ENCODE data around the gene SEZ6L2.
"Not testable (repeated sequence)": the region's sequence is repeated elsewhere in the genome, so short reads cannot be mapped to it uniquely, and the experiment has no call there.

The SEZ6L2 gene

GRCh38 chr16:29849505-29849904 is 49.8 kb downstream of the SEZ6L2 start:
- DNase-seq = no peak

DNA sequence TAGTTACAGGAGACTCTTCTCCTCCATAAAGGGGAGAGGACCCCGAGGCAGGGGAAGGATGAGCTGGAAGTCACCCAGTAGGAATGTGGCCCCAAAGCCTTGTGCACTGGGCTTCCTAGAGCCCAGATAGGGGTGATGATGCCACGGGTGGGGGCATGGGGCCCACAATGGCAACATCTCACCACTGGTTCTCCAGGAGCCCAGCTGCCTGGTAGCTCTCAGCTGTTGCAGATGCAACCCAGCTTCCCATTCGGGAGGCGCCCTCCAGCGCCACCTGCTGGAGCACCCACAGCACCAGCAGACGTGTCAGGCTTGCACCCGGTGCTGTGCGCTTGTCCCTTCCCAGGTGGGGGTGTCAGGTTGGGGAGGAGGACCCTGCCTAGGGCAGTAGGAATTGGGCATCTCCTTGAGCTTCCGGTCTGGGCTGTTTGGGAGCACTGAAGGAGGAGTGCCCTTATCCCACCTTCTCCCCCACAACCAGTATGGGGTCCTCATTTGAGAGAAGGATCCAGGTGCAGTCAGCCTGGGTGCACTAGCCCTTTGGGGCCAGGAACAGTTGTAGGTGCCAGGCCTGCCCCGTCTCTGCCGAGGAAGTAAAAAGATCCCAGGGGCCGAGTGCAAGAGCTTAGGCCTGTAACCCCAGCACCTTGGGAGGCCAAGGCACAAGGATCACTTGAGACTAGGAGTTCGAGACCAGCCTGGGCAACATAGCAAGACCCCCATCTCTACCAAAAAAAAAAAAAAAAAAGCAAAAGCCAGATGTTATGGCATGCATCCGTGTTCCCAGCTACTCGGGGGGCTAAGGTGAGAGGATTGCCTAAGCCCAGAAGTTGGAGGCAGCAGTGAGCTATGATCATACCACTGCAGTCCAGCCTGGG is 50.7 kb downstream of the SEZ6L2 start:
- DNase-seq = peak; percentile 59

- DNase-seq = no peak
Measured at GRCh38 chr16:29845656-29846055, 53.7 kb downstream of the SEZ6L2 start.

DNA sequence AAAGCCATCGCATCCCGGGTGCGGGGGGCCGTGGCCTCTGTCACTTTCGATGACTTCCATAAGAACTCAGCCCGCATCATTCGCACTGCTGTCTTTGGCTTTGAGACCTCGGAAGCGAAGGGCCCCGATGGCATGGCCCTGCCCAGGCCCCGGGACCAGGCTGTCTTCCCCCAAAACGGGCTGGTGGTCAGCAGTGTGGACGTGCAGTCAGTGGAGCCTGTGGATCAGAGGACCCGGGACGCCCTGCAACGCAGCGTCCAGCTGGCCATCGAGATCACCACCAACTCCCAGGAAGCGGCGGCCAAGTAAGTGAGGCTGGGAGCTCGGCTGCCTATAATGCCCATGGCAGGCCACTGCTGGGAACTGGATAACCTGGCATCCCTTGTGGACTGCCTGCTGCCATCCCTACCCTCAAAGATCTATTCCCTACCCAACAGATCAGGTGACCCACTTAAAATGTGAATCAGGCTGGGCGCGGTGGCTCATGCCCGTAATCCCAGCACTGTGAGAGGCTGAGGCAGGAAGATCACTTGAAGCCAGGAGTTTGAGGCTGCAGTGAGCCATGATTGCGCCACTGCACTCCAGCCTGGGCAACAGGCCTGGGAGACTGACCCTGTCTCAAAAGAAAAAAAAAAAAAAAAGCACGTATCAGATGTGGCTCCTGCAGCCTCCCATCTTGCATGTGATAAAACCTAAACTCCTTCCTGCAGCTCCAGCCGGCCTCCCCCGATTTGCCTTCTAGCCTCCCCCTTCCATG is 54.6 kb downstream of the SEZ6L2 start:
- DNase-seq = no peak

DNA sequence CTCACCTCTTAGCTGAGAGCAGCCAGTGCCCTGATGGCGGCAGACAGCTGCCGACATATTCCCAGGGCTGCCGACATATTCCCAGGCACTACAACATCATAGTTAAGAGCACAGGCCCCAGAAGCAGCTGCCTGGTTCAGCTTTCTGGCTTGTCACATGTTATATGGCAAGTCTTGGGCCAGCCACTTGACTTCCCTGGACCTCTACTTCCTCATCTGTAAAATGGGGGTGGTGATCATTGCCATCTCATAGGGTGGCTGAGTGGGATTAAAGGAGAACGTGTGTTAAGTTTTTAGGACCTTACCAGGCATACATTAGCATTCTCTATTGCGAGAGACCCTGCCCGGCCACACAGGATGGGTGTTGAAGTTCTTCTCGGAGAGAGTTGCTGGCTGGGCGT is 55.4 kb downstream of the SEZ6L2 start:
- no peak for DNase-seq

GRCh38 chr16:29842732-29843346 is 56.5 kb downstream of the SEZ6L2 start:
- no peak for DNase-seq

- DNase-seq = no peak
Measured at GRCh38 chr16:29841631-29842030, 57.7 kb downstream of the SEZ6L2 start.

DNA sequence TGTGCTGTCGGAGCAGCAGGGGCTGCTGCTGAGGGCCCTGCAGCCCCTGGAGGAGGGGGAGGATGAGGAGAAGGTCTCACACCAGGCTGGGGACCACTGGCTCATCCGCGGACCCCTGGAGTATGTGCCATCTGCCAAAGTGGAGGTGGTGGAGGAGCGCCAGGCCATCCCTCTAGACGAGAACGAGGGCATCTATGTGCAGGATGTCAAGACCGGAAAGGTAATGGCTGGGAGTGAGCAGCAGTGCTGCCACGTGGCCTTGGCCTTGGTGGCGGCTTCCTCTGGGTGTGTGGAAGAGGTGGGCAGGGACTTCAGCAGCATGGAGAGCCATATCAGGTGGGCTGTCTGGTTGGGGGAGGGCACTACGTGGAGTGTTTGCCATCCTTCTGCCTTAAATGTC is 59.1 kb downstream of the SEZ6L2 start:
- no peak for DNase-seq

- DNase-seq = no peak
Measured at GRCh38 chr16:29839822-29840221, 59.5 kb downstream of the SEZ6L2 start.

GRCh38 chr16:29837841-29838240 is 61.5 kb downstream of the SEZ6L2 start:
- no peak for DNase-seq

DNA sequence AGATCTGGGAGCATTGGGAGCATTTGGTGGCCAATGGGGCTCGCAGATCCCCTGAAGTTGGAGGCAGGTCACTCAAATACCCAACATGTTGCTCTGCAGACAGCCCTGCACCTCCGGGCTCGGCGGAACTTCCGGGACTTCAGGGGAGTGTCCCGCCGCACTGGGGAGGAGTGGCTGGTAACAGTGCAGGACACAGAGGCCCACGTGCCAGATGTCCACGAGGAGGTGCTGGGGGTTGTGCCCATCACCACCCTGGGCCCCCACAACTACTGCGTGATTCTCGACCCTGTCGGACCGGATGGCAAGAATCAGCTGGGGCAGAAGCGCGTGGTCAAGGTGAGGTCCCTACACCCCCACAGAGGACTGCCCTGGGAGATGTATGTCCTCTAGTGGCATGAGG is 62.7 kb downstream of the SEZ6L2 start:
- DNase-seq = no peak

- no peak for DNase-seq
Measured at GRCh38 chr16:29835926-29836325, 63.4 kb downstream of the SEZ6L2 start.

DNA sequence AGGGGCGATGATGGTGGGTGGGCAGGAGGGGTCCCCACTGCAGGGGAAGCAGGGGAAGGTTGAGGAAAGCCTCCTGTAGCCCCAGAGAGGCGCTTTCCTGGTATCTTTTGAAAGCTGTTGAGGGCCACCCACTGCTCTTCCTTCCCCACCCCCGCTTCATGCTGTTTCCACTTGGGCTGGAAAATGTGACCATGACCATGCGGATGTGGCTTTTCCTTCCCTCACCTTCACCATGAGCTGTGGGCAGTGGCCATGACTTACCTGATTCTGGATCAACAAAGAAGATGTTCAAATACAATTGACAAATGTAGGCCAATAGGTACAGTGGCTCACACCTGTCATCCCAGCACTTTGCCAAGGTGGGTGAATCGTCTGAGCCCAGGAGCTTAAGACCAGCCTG is 65.3 kb downstream of the SEZ6L2 start:
- no peak for DNase-seq

GRCh38 chr16:29833219-29833618 is 66.1 kb downstream of the SEZ6L2 start:
- not testable (repeated sequence) for DNase-seq

- DNase-seq = no peak
Measured at GRCh38 chr16:29831490-29831889, 67.9 kb downstream of the SEZ6L2 start.

- no peak for DNase-seq
Measured at GRCh38 chr16:29830774-29831173, 68.6 kb downstream of the SEZ6L2 start.

DNA sequence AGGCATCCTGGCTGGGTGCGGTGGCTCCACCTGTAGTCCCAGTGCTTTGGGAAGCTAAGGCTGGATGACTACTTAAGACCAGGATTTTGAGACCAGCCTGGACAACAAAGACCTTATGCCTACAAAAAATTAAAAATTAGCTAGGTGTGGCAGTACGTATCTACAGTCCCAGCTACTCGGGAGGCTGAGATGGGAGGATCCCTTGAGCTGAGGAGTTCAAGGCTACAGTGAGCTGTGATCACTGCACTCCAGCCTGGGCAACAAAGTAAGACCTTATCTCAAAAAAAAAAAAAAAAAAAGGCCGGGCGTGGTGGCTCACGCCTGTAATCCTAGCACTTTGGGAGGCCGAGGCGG is 73.0 kb downstream of the SEZ6L2 start:
- no peak for DNase-seq

DNA sequence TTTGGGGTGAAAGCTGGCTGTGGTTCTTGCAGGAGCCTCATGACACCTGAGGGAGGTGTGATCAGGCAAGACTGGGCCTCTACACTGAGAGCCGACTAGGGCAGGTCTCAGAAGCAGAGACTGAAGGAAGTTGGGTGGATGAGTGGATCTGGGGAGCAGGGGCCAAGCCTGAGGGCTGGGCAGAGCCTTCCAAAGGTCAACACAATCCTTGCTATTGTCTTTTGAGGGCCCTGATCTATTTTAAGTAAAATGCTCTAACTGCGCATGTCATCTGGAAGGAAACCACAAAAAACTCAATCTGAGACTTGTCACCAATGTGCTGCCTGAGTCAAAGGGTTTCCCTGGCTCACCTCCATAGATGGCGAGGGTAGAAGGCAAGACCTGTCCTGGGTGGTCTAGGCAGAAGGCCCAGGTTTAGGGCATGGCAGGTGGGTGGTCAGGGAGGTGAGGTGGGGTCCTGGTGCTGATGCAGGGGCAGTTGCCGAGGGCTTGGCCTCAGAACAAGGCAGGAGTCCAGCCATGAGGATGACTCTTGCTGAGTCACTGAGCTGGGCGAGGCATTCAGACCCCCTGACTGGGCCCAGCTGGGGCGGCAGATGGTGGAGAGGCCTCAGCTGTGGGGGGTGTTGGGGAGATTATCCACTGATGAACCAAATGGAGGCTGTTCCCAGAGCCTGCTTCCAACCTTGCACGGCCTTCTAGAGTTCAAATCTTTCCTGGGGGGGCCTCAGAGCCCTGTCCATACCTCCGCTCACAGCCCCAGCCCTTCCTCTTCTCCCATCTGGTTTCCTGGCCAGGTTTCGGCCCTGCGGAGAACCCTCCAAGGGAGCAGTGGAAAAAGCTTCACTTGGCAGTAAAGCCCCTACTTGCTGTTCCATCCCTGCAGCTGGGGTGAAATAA is 74.0 kb downstream of the SEZ6L2 start:
- DNase-seq = no peak

DNA sequence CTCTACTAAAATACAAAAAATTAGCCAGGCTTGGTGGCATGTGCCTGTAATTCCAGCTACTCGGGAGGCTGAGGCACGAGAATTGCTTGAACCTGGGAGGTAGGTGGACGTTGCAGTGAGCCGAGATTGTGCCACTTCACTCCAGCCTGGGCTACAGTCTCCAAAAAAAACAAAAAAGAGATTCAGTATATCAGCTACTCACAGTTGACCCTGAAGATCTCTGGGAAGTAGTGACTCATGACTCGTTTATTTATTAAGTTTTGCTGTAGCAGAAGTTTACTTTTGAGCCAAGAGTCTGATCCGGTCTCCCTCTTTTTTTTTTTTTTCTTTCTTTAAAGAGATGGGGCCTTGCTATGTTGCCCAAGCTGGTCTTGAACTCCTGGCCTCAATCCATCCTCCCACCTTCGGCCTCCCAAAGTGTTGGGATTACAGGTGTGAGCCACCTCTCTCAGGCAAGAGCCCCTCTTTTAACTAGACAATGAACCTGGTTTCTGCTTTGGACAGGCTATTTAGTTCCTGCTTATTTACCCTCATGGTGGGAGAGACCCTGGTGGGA is 74.7 kb downstream of the SEZ6L2 start:
- DNase-seq = no peak

- no peak for DNase-seq
Measured at GRCh38 chr16:29821643-29822115, 77.7 kb downstream of the SEZ6L2 start.
